Measurements from ENCODE around the gene ADAM33. TPM values are rescaled to one million over a fixed set of nuclear protein-coding genes. Genes with fewer than 3 reads are reported as not detected.

Gene ADAM33
- total and polyA plus RNA-seq, 2 of the 13 experiments (the other 11 are each of a cell fraction or from before 2014, with no cell fraction given), result not detected

DNA sequence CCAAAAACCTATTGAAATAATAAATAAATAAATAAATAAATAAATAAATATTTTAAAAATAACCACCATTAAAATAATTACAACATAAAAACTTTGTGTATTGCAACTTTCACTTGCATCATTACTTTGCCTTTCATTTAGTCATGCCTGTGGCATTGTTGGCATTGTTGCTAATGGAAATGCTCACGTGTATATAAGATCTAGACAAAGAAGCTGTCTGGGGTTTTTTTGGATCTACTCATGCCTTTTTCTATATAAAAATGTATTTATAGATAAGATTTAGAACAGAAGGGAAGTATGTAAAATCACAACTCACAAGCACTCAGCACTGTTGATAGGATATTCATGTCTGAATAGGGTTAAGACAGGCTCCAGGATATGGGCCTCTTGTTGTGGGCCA, 46.5 kb downstream of the ADAM33 start (continued):
- no peak for TF ChIP-seq ZHX2 (IDR thresholded peaks at IDR 0.05; ENCODE audit: low read depth)
- TF ChIP-seq ZHX2 (CRISPR knock-in tag; IDR thresholded peaks at IDR 0.05; ENCODE audit: borderline replicate concordance), result no peak

DNA sequence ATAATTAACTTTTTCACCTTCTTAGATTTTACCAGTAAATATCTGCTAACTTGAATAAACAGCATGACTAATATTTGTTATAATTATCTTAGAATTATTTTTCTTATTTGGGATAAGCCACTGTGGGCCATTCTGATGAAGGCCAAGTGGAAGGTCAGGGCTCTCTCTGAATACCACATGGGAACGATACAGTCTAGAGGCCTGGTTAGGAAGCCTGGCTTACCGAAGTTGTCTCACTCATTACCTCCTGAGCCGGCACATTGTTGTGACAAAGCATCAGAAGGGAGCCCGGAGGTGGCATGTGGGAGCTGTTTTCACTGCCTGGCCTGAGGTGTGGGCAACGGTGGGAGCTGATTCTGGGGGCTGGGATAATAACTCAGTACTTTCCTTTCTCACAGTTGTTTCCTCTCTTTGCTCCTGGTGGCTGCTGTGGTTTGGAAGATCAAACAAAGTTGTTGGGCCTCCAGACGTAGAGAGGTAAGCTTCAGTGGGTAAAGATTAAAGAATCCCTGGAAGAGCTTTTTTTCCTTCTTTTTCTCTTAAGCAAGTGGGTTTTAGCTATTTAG, 47.8 kb downstream of the ADAM33 start:
- TF ChIP-seq HMGXB3 (CRISPR knock-in tag; IDR thresholded peaks at IDR 0.05; ENCODE audit: borderline replicate concordance), result no peak
- TF ChIP-seq RBM22 (optimal IDR thresholded peaks at IDR 0.05; ENCODE audit: low read length), result peak; percentile 17
- Histone ChIP-seq H3K36me3 (replicated peaks in 1 of 2; ENCODE audit: control insufficient read depth in 1 of 2, insufficient read depth in 2 of 2, low read length in 2 of 2) (peaks cover 10 to 12% of the 10 kb centered on the region in 2 experiments; a peak in 4 of 5 replicates), H3K27ac (ENCODE audit: extremely low read length, insufficient read depth, low read length) (no peak overlapping the region), H3K4me1 (ENCODE audit: insufficient read depth, low read length) (peaks cover 27% of the 10 kb centered on the region), H3K79me2 (ENCODE audit: insufficient read depth, low read length) (no peaks in the 10 kb centered on the region), H2AFZ (ENCODE audit: low read length) (no peak overlapping the region), H3K4me3 (replicated peaks in 1 of 3; ENCODE audit: insufficient read depth in 1 of 3, low read depth in 2 of 3, low read length in 3 of 3) (no peak overlapping the region), H4K20me1 (ENCODE audit: insufficient read depth, low read length) (no peaks in the 10 kb centered on the region), H3K9me3 (ENCODE audit: low read length) (no peaks in the 10 kb centered on the region), H3K9ac (ENCODE audit: insufficient read depth, low read depth, low read length) (no peak overlapping the region), H3K27me3 (ENCODE audit: control insufficient read depth in 1 of 2, insufficient read depth in 2 of 2, low read length in 2 of 2) (no peaks in the 10 kb centered on the region), H3K4me2 (ENCODE audit: low read depth, low read length) (no peak overlapping the region)
- intact Hi-C loops (cut with micrococcal nuclease; ENCODE audit: unreplicated experiment) (no loop called here), in situ Hi-C loops (cut with HindIII; ENCODE audit: extremely low pct_ligation_motif_present, low pct_unique_long_range_greater_than_20kb) (no loop called here)
- BruUV-seq (replicated peaks), result no TSS peak
- ATAC-seq (no peak), FAIRE-seq (no peak), DNase-seq (ENCODE audit: low spot score) (no peak)
- 85% methylated on average over 6 of the region's 6 CpGs for WGBS (ENCODE audit: low lambda C conversion rate)
- ChIA-PET POLR2A (no interaction called here), CTCF (ENCODE audit: low intra/inter-chr PET ratio, low total read pairs) (no interaction called here)
